GM18517 (cell line): ENCODE results near the gene PSTPIP1.

Source experiments
- ATAC-seq: cut with Tn5 transposase; IDR thresholded peaks from one replicate; pipeline ENCODE4 v1.9.1; 2021; ENCODE audit warnings: mild to moderate bottlenecking, moderate library complexity; ENCODE audit not compliant: unreplicated experiment

PSTPIP1 gene

GRCh38 chr15:77066971-77067690 lies 72.2 kb downstream of the PSTPIP1 start:
- no peak for ATAC-seq

DNA sequence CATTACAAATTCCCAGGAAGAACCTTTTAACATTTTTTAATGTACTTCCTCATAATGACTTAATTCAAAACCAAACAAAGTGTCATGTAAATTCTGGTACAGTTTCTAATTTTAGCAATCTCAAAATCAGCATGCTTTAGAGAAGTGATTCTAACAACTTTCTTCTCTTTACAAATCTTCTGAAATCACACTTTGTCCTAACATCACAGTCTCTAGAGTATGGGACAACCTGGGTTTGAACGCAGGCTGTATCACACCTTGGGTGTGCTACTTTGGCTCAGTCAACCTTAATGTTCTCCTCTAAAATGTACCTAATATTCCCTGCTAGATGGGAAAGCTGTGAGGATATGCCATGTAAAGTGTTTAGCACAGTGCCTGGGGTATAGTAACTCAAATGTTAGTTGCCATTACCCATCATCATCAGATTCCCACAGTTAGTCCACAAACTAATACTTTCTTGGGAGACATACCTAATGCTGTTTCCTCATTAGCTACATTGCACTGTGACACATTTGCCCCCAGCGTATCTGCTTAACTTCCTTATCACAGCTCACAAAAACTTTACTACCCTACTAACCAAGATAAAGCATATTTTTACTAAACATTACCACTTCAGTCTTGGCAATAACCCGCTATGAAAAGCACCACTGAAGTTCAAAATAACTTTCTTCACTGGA lies 72.9 kb downstream of the PSTPIP1 start:
- no peak for ATAC-seq

DNA sequence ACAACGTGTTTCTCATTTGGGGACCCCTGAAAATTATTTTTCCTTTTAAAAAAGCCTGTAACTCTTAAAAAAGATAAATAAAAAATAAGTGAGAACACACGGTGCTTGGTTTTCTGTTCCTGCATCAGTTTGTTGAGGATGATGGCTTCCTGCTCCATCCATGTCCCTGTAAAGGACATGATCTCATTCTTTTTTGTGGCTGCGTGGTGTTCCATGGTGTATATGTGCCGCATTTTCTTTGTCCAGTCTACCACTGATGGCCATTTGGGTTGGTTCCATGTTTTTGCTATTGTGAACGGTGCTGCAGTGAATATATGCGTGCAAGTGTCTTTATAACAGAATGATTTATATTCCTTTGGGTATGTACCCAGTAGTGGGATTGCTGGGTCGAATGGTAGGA lies 73.7 kb downstream of the PSTPIP1 start:
- ATAC-seq: no peak

- ATAC-seq: no peak
These were observed 74.7 kb downstream of the PSTPIP1 start for GRCh38 chr15:77069521-77070121.

DNA sequence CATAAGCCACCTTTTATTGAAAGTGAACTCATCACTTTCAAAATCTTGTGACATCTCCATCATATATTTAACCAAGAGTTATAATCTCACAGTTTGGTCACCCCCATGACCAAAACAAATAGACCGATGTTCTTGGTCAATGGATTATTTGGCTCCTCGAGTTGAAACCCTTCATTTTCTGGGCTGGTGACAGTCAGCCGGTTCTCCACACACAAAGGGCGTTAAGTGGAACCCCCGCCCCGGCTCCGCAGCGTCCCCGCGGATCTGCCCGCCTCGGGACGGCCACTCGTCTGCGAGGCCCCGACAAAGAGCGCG lies 75.2 kb downstream of the PSTPIP1 start:
- ATAC-seq: no peak

- peak; percentile 82 for ATAC-seq
These were observed 75.8 kb downstream of the PSTPIP1 start, which contains the start of gene TSPAN3 for GRCh38 chr15:77070495-77071304. Gene TSPAN3 (minus strand): TSS chr15:77071109. CDS start chr15:77070954, 155 bp downstream.

DNA sequence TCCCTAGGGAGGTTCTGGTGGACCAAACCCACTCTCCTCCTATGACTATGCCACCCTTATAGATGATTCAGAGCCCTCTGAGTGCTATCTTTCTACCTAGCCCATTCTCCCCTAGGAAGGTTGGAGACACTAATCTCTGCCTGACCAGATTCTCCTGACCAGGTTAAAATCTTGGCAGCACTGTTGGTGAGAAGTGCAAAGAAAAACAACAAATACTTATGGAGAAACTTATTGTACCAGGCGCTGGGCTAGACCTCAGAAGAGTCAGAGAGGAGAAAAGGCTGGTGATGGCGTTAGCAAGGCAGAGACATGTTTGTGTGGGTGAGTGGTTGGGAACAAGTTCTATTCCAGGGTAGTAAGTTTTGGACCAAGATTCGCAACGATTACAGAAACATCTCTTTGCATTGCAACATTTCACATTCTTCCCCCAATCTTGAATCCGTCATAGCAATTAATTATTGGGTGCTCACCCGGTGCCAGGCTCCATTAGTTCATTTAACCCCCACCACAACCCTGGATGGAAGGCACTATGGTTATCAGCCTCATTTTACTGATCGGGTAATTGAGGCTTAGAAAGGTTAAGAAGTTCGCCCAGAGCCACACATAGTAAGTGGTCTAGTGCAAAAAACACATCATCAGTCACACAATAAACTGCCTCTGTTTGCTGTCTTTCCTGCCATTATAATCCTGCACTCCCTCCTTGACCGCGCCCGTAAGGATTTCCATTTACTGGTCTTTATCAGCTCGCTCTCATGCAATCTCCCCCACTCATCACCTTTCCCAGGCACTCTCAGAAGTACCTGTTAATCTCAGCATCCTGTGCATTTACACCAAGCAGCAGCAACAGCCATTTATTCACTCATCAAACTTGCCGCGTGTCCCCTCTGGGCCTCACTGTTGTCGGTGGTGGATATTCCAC lies 76.6 kb downstream of the PSTPIP1 start:
- ATAC-seq: no peak

DNA sequence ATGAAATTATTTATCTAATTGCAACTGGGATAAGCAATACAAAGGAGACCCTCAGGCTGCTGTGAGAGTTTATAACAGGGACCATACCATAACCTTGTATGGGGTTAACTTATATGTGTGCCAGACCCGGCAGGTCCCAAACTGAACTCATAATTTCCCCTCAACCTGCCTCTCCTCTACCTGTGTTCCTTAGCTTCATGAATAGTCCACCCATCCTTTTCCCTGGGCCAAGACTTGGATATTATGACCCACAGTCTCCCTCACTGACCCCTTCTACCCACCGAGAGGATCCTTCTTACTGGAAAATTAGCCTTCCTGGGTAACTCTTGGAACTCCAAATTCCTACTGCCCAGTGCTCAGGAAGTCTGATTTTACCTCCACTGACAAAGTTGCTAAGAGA lies 79.4 kb downstream of the PSTPIP1 start:
- ATAC-seq: no peak

DNA sequence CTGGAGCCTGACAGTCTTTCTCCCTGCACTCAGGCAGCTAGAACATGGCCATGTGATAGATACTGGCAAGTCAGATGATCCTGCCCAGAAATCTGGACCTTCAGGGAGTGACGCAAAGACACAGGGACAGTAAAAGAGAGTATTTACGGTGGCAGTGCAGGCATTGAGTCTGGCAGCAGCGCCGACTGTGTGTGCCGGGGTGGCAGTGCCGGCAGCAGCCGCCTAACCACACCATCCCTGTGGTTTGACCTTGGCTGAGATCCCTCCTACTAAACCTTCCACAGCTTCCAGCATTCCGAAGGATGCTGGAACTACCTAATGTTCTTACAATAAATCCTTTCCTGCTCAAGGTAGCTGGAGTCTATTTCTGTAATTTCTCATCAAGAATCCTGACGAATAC lies 80.6 kb downstream of the PSTPIP1 start:
- no peak for ATAC-seq

DNA sequence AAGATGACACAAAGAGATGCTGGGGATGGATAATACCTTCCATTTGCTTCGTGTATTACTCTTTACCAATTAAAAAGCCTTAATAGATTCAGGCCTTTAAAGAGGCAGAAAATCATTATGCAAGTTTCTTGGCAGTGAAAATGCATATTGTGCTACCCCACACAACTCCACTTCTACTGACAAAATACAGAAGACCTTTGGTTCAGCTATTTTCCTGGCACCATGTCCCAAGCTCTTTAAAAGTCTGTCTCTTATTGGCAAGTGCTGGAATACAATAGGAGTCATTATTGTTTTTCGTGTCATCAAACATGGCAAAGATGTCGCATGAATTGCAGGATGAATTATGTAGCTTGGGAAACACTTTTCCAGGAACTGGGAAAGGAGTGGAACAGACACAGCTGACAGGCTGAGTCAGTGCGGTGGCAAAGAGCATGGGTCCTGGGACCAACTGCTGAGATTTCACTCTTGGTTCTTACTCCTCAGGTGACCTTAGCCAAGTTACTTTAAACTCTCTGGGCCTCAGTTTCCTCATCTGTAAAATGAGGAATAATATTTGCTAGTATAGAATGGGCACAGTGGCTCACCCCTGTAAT lies 81.5 kb downstream of the PSTPIP1 start:
- no peak for ATAC-seq

DNA sequence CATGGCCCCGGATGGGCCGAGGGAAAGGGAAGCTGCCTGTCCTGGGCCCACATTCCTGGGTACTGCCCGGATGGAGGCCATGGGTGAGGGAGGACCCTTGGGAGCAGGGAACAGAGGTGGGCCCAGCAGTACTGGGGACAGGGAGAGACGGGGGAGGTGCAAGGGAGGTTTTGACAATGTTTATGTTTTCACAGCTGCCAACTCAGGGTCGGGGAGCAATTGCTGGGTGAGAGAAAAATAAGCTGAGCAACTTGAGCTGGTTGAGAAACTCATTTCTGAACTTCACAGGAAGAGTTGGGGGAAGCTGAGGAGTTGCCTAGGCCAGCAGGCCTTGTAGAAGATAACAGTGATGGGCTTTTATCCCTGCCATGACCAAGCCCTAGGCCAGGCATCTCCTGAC lies 87.0 kb downstream of the PSTPIP1 start:
- no peak for ATAC-seq

DNA sequence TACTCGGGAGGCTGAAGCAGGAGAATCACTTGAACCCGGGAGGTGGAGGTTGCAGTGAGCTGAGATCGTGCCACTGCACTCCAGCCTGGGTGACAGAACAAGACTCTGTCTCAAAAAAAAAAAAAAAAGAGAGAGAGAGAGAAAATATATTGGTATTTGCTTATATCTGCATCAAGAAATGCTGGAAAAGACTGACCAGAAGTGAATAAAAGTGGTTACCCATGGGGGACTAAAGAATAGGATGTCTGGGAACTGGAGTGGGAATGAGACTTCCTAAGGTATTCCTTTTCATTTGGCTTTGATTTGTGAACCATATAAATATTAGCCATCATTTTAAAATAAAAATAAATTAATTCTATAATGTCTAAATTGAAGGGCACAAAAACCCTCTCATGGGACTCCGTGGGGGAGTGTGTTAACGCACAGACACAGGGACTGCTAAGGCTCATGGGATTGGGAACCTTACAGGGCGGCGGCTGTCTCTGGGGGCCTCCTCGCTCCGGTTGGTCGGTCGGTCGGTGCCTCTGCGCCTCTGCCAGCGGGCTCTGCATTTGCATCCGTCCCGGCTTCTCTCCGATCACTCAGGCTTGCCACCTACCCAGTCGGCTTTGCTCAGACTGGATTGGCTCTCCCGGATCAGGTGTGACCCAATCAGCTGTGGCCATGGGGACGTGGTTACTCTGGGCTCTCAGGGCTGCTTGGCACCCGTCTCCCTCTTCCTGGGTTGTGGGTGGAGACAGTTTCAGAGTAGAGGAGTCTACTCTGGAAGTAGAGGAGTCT lies 88.6 kb downstream of the PSTPIP1 start:
- ATAC-seq: no peak

GRCh38 chr15:77084436-77084835 lies 89.5 kb downstream of the PSTPIP1 start:
- ATAC-seq: no peak

DNA sequence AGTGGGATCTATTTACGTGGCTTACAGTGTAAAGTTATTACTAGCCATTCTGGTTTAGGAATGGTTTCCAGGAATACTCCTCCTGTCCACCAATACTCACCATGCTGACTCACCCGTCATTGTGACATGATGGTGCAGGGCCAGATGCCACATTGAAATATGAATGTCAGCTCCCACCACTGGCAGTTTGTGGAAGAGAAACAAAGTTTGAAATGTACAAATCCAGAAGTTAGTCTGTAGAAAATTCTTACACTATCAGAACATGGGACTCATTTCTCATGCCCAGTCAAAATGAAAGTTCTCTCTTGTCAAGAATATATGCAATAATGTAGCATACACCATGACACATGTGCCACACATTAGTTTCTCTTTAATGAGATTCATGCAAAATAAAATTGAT lies 90.4 kb downstream of the PSTPIP1 start:
- no peak for ATAC-seq
